GM21786 (cell line): Measurements from ENCODE around the gene XRCC1.

Experiments used
- ATAC-seq: cut with Tn5 transposase; IDR thresholded peaks from one replicate; pipeline ENCODE4 v1.9.1; 2021; ENCODE audit not compliant: unreplicated experiment

The XRCC1 gene

GRCh38 chr19:43495082-43495481 lies 80.2 kb downstream of the XRCC1 start:
- ATAC-seq = no peak
